ENCODE data around the gene SMPD3.

SMPD3 gene

GRCh38 chr16:68403177-68403576, 45.1 kb downstream of the SMPD3 start:
- no peak for DNase-seq (ENCODE audit: low spot score)

GRCh38 chr16:68402748-68403040, 45.6 kb downstream of the SMPD3 start:
- no peak for DNase-seq (ENCODE audit: low spot score)

GRCh38 chr16:68401871-68402747, 46.2 kb downstream of the SMPD3 start:
- DNase-seq (ENCODE audit: low spot score): no peak

- no peak for DNase-seq (ENCODE audit: low spot score)
Observed at GRCh38 chr16:68400924-68401460, 47.3 kb downstream of the SMPD3 start.

GRCh38 chr16:68400083-68400923, 48.0 kb downstream of the SMPD3 start:
- DNase-seq (ENCODE audit: low spot score): no peak

- DNase-seq (ENCODE audit: low spot score): no peak
Observed at GRCh38 chr16:68399456-68399855, 48.9 kb downstream of the SMPD3 start.

- no peak for DNase-seq (ENCODE audit: low spot score)
Observed at GRCh38 chr16:68397710-68398201, 50.6 kb downstream of the SMPD3 start.

GRCh38 chr16:68396481-68396880, 51.8 kb downstream of the SMPD3 start:
- no peak for DNase-seq (ENCODE audit: low spot score)

GRCh38 chr16:68395815-68396214, 52.5 kb downstream of the SMPD3 start:
- no peak for DNase-seq (ENCODE audit: low spot score)

- DNase-seq (ENCODE audit: low spot score): no peak
Observed at GRCh38 chr16:68395167-68395786, 53.0 kb downstream of the SMPD3 start.

GRCh38 chr16:68393333-68393732, 55.0 kb downstream of the SMPD3 start:
- no peak for DNase-seq (ENCODE audit: low spot score)

- DNase-seq (ENCODE audit: low spot score): no peak
Observed at GRCh38 chr16:68389750-68390371, 58.4 kb downstream of the SMPD3 start.

- DNase-seq (ENCODE audit: low spot score): no peak
Observed at GRCh38 chr16:68389006-68389405, 59.3 kb downstream of the SMPD3 start.

- DNase-seq (ENCODE audit: low spot score): no peak
Observed at GRCh38 chr16:68388124-68388523, 60.2 kb downstream of the SMPD3 start.

GRCh38 chr16:68387301-68387700, 61.0 kb downstream of the SMPD3 start:
- DNase-seq (ENCODE audit: low spot score): no peak

- no peak for DNase-seq (ENCODE audit: low spot score)
Observed at GRCh38 chr16:68386628-68387027, 61.7 kb downstream of the SMPD3 start.

- DNase-seq (ENCODE audit: low spot score): no peak
Observed at GRCh38 chr16:68385371-68385770, 62.9 kb downstream of the SMPD3 start.

- no peak for DNase-seq (ENCODE audit: low spot score)
Observed at GRCh38 chr16:68384288-68385161, 63.8 kb downstream of the SMPD3 start.

GRCh38 chr16:68383858-68384257, 64.5 kb downstream of the SMPD3 start:
- DNase-seq (ENCODE audit: low spot score): no peak

GRCh38 chr16:68382296-68382718, 66.0 kb downstream of the SMPD3 start:
- no peak for DNase-seq (ENCODE audit: low spot score)

- DNase-seq (ENCODE audit: low spot score): no peak
Observed at GRCh38 chr16:68381363-68381724, 67.0 kb downstream of the SMPD3 start.
